ENCODE results near the gene DENND5B.
A peak's percentile ranks its signal among the peaks of the same experiment; 100 is the strongest.
"Not testable (repeated sequence)": the region's sequence is repeated elsewhere in the genome, so short reads cannot be mapped to it uniquely, and the experiment has no call there.

Gene DENND5B

GRCh38 chr12:31590642-31591379 is at the start of gene DENND5B:
DENND5B (minus strand) TSS chr12:31591136; CDS start chr12:31590832, 304 bp downstream.
- peak in 1 of 3 donors; percentile 20 for DNase-seq (ENCODE audit: low read depth in 3 of 3)

- no peak for DNase-seq (ENCODE audit: low read depth in 3 of 3)
These were observed 43.7 kb upstream of the DENND5B start for GRCh38 chr12:31634620-31635019.

GRCh38 chr12:31633464-31633863 is 42.5 kb upstream of the DENND5B start:
- DNase-seq (ENCODE audit: low read depth in 3 of 3), result no peak

GRCh38 chr12:31631809-31632208 is 40.9 kb upstream of the DENND5B start:
- DNase-seq (ENCODE audit: low read depth in 3 of 3), result no peak

- no peak for DNase-seq (ENCODE audit: low read depth in 3 of 3)
These were observed 40.2 kb upstream of the DENND5B start for GRCh38 chr12:31631023-31631724.

- no peak for DNase-seq (ENCODE audit: low read depth in 3 of 3)
These were observed 39.1 kb upstream of the DENND5B start for GRCh38 chr12:31629756-31630732.

GRCh38 chr12:31627456-31628054 is 36.6 kb upstream of the DENND5B start:
- no peak for DNase-seq (ENCODE audit: low read depth in 3 of 3)

- peak in 1 of 3 donors; percentile 0 for DNase-seq (ENCODE audit: low read depth in 3 of 3)
These were observed 35.5 kb upstream of the DENND5B start for GRCh38 chr12:31626270-31626995.

GRCh38 chr12:31622038-31622437 is 31.1 kb upstream of the DENND5B start:
- DNase-seq (ENCODE audit: low read depth in 3 of 3), result no peak

- DNase-seq (ENCODE audit: low read depth in 3 of 3), result no peak
These were observed 29.4 kb upstream of the DENND5B start for GRCh38 chr12:31620311-31620710.

GRCh38 chr12:31618228-31619025 is 27.5 kb upstream of the DENND5B start:
- DNase-seq (ENCODE audit: low read depth in 3 of 3), result no peak

- DNase-seq (ENCODE audit: low read depth in 3 of 3), result no peak
These were observed 21.9 kb upstream of the DENND5B start for GRCh38 chr12:31612819-31613218.

- not testable (repeated sequence) for DNase-seq (ENCODE audit: low read depth in 3 of 3)
These were observed 17.4 kb upstream of the DENND5B start for GRCh38 chr12:31608299-31608698.

- DNase-seq (ENCODE audit: low read depth in 3 of 3), result no peak
These were observed 14.6 kb upstream of the DENND5B start for GRCh38 chr12:31605531-31605930.

GRCh38 chr12:31603546-31604009 is 12.6 kb upstream of the DENND5B start:
- DNase-seq (ENCODE audit: low read depth in 3 of 3), result no peak

GRCh38 chr12:31600750-31601149 is 9.8 kb upstream of the DENND5B start:
- DNase-seq (ENCODE audit: low read depth in 3 of 3), result no peak

GRCh38 chr12:31600252-31600651 is 9.3 kb upstream of the DENND5B start:
- DNase-seq (ENCODE audit: low read depth in 3 of 3), result no peak

- DNase-seq (ENCODE audit: low read depth in 3 of 3), result no peak
These were observed 8.1 kb upstream of the DENND5B start for GRCh38 chr12:31599053-31599452.

GRCh38 chr12:31597066-31597465 is 6.1 kb upstream of the DENND5B start:
- no peak for DNase-seq (ENCODE audit: low read depth in 3 of 3)

- no peak for DNase-seq (ENCODE audit: low read depth in 3 of 3)
These were observed 3.7 kb upstream of the DENND5B start for GRCh38 chr12:31594681-31595080.
